ENCODE measurements around the gene DYNLL2.
A peak's percentile ranks its signal among the peaks of the same experiment; 100 is the strongest.

DYNLL2 gene

GRCh38 chr17:58119491-58119890 lies 36.3 kb downstream of the DYNLL2 start:
- Histone ChIP-seq H3K27ac (replicated peaks) (no peak overlapping the region), H3K4me3 (replicated peaks; ENCODE audit: insufficient read depth, low read length) (no peak overlapping the region), H3K27me3 (ENCODE audit: insufficient read depth, poor library complexity, severe bottlenecking) (peaks cover 2% of the 10 kb centered on the region)
- TF ChIP-seq, protein P1, sequence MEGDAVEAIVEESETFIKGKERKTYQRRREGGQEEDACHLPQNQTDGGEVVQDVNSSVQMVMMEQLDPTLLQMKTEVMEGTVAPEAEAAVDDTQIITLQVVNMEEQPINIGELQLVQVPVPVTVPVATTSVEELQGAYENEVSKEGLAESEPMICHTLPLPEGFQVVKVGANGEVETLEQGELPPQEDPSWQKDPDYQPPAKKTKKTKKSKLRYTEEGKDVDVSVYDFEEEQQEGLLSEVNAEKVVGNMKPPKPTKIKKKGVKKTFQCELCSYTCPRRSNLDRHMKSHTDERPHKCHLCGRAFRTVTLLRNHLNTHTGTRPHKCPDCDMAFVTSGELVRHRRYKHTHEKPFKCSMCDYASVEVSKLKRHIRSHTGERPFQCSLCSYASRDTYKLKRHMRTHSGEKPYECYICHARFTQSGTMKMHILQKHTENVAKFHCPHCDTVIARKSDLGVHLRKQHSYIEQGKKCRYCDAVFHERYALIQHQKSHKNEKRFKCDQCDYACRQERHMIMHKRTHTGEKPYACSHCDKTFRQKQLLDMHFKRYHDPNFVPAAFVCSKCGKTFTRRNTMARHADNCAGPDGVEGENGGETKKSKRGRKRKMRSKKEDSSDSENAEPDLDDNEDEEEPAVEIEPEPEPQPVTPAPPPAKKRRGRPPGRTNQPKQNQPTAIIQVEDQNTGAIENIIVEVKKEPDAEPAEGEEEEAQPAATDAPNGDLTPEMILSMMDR (IDR thresholded peaks at IDR 0.05; ENCODE audit: insufficient read depth, low read length), result no peak
- TF ChIP-seq SPI1 (IDR thresholded peaks at IDR 0.05; ENCODE audit: borderline replicate concordance, low read depth) (no peak), POLR2AphosphoS5 (IDR thresholded peaks at IDR 0.05; ENCODE audit: low read depth) (no peak), GABPA (IDR thresholded peaks at IDR 0.05; ENCODE audit: low read depth) (no peak), REST (IDR thresholded peaks at IDR 0.05; ENCODE audit: insufficient replicate concordance, low read depth) (no peak)
- DNase-seq (ENCODE audit: low read depth in 1 of 2, low spot score in 1 of 2), result no peak

- no peak overlapping the region for H3K4me3 ChIP-seq (replicated peaks; ENCODE audit: insufficient read depth, low read length)
- peak; percentile 99 for TF ChIP-seq REST (IDR thresholded peaks at IDR 0.05; ENCODE audit: insufficient replicate concordance, low read depth)
- TF ChIP-seq POLR2AphosphoS5 (IDR thresholded peaks at IDR 0.05; ENCODE audit: low read depth), result no peak
- TF ChIP-seq SPI1 (IDR thresholded peaks at IDR 0.05; ENCODE audit: borderline replicate concordance, low read depth), result no peak
- TF ChIP-seq, protein P1 (IDR thresholded peaks at IDR 0.05; ENCODE audit: insufficient read depth, low read length), result no peak
- peaks cover 2% of the 10 kb centered on the region for H3K27me3 ChIP-seq (ENCODE audit: insufficient read depth, poor library complexity, severe bottlenecking)
- H3K27ac ChIP-seq (replicated peaks), result no peak overlapping the region
- peak; percentile 24 to 29 for DNase-seq (ENCODE audit: low read depth in 1 of 2, low spot score in 1 of 2)
Observed at GRCh38 chr17:58120195-58120822, 37.1 kb downstream of the DYNLL2 start.

- peaks cover 5% of the 10 kb centered on the region for H3K27me3 ChIP-seq (ENCODE audit: insufficient read depth, poor library complexity, severe bottlenecking)
- no peak overlapping the region for H3K27ac ChIP-seq (replicated peaks)
- H3K4me3 ChIP-seq (replicated peaks; ENCODE audit: insufficient read depth, low read length), result no peak overlapping the region
- TF ChIP-seq, protein P1 (IDR thresholded peaks at IDR 0.05; ENCODE audit: insufficient read depth, low read length), result no peak
- TF ChIP-seq GABPA (IDR thresholded peaks at IDR 0.05; ENCODE audit: low read depth) (no peak), SPI1 (IDR thresholded peaks at IDR 0.05; ENCODE audit: borderline replicate concordance, low read depth) (no peak), POLR2AphosphoS5 (IDR thresholded peaks at IDR 0.05; ENCODE audit: low read depth) (no peak), REST (IDR thresholded peaks at IDR 0.05; ENCODE audit: insufficient replicate concordance, low read depth) (peak; percentile 52)
- DNase-seq (ENCODE audit: low read depth in 1 of 2, low spot score in 1 of 2), result peak in 1 of 2 experiments; percentile 40
Observed at GRCh38 chr17:58121925-58122324, 38.7 kb downstream of the DYNLL2 start.
